ENCODE measurements around the gene ZNRF3.

ZNRF3 gene

DNA sequence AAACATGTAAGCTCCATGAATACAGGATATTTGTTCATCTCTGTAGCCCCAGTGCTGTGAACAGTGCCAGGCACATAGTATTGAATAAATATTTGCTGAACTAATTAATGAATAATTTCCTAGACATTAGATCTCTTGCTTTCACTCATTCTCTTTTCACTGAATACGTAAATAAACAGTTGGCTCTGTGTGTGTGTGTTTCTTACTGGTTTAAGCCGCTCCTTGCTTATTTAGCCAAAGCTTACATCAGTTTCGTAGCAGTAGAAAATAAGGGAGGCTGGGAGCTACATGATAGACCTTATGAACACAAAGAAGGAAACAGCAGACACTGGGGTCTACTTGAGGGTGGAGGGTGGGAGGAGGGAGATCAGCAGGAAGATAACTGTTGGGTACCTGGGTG is 206.7 kb downstream of the ZNRF3 start:
- no peak for DNase-seq
- Histone ChIP-seq H3K9me3 (ENCODE audit: severe bottlenecking) (no peaks in the 10 kb centered on the region), H3K4me3 (ENCODE audit: low read depth, low read length) (no peak overlapping the region), H3K27ac (no peak overlapping the region), H3K36me3 (no peaks in the 10 kb centered on the region; the same call in 1 of the 2 replicates), H3K27me3 (ENCODE audit: insufficient read depth, low read depth, severe bottlenecking) (no peaks in the 10 kb centered on the region)
- TF ChIP-seq, protein P1, sequence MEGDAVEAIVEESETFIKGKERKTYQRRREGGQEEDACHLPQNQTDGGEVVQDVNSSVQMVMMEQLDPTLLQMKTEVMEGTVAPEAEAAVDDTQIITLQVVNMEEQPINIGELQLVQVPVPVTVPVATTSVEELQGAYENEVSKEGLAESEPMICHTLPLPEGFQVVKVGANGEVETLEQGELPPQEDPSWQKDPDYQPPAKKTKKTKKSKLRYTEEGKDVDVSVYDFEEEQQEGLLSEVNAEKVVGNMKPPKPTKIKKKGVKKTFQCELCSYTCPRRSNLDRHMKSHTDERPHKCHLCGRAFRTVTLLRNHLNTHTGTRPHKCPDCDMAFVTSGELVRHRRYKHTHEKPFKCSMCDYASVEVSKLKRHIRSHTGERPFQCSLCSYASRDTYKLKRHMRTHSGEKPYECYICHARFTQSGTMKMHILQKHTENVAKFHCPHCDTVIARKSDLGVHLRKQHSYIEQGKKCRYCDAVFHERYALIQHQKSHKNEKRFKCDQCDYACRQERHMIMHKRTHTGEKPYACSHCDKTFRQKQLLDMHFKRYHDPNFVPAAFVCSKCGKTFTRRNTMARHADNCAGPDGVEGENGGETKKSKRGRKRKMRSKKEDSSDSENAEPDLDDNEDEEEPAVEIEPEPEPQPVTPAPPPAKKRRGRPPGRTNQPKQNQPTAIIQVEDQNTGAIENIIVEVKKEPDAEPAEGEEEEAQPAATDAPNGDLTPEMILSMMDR (IDR thresholded peaks at IDR 0.05; ENCODE audit: low read depth, low read length) = no peak

DNA sequence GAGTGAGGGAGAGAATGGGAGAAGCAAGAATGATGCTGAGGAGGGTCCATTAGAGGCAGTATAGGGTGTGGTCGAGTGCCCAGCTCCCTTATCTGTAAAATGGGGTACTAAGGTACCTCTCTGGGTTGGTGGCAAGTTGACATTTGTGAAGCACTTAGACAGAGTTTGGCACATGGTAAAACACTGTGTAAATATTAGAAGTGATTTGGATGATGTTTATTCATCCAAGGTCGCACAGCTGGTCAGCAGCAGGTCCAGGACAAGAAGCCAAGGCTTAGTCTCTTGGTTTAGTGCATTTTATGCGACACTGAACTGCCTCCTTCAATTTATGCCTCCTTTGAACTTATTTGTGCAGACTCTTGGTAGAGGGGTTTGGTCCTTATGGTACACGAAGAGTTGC is 208.9 kb downstream of the ZNRF3 start:
- DNase-seq = no peak
- Histone ChIP-seq H3K4me3 (ENCODE audit: low read depth, low read length) (no peak overlapping the region), H3K27ac (no peak overlapping the region), H3K9me3 (ENCODE audit: severe bottlenecking) (no peaks in the 10 kb centered on the region), H3K36me3 (no peaks in the 10 kb centered on the region; the same call in 1 of the 2 replicates), H3K27me3 (ENCODE audit: insufficient read depth, low read depth, severe bottlenecking) (no peaks in the 10 kb centered on the region)
- TF ChIP-seq, protein P1 (IDR thresholded peaks at IDR 0.05; ENCODE audit: low read depth, low read length) = no peak

DNA sequence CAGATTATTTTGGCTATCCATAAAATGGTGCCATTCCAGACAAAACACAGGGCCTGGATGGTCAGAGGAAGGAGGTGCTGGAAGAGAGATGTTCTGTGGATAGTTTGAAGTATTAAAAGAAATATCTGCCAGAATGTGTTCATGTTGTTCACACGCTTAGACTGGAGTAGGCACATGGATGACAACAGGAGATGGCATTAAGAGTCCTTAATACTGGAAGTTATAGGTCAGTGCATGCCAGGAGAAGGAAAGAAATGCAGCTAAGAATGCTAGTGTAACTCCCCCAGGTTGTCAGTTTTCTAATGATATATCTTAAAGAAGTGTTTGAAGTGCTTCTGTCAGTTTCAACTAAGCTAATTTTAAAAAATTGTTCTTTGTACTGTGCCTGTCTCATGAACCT is 209.7 kb downstream of the ZNRF3 start:
- Histone ChIP-seq H3K9me3 (ENCODE audit: severe bottlenecking) (no peaks in the 10 kb centered on the region), H3K27ac (no peak overlapping the region), H3K36me3 (no peaks in the 10 kb centered on the region; the same call in 1 of the 2 replicates), H3K4me3 (ENCODE audit: low read depth, low read length) (no peak overlapping the region), H3K27me3 (ENCODE audit: insufficient read depth, low read depth, severe bottlenecking) (no peaks in the 10 kb centered on the region)
- DNase-seq = no peak
- TF ChIP-seq, protein P1 (IDR thresholded peaks at IDR 0.05; ENCODE audit: low read depth, low read length) = no peak

DNA sequence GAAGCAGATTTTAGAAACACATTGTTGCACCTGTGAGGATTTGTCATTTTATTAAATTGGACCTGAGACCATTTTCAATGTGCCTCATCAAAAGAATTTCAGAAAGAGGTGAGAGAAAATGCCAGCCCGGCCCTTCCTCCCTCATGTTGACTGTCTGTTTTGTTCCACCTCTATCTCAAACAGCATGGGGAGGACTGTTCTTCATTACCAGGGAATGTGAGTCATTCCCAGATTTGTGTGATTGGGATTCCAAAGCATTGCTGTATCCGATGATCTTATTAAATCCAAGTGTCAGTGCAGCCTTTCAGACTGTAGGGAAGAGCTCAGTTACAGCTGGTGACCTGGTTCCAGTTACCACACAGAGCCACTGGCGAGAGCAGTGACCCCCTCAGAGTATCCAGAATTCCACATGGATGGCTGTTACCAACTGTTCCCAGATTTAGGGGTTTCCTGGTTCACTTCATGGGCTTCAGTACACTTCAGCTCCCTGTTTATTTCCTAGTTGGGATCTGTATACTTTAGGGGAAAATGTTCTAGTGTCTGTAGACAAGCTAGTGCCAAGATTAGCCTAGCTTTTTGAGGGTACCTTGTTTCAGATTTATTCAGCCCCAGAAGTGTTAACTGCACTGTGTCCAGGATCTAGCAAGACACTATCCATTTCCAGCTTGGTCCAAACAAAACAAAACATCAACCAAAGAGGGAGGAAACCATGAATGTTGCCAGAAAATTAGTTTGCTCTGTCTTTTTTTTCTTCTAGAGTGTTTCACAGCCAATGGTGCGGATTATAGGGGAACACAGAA is 210.3 kb downstream of the ZNRF3 start:
- no peak for DNase-seq
- TF ChIP-seq, protein P1 (IDR thresholded peaks at IDR 0.05; ENCODE audit: low read depth, low read length) = no peak

DNA sequence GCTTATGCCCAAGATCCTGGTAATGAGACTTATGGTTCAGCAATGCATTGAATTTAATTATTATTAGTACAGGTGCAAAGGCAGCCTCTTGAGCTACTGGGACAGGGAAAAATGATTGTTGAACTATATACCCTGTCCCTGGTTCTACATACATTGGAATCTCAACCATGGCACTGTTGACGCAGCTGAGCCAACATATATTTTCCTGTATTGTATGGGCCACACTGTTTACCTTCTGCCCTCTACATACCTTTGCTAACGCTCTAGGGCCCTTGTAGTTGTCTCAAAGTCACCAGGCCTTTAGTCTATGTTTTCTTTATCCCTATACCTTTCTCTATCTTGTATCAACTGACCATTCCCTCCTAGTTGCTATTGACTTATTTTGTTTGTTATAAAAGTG is 212.1 kb downstream of the ZNRF3 start:
- Histone ChIP-seq H3K36me3 (no peaks in the 10 kb centered on the region; the same call in 1 of the 2 replicates), H3K9me3 (ENCODE audit: severe bottlenecking) (no peaks in the 10 kb centered on the region), H3K27me3 (ENCODE audit: insufficient read depth, low read depth, severe bottlenecking) (no peaks in the 10 kb centered on the region), H3K27ac (no peak overlapping the region), H3K4me3 (ENCODE audit: low read depth, low read length) (no peak overlapping the region)
- TF ChIP-seq, protein P1 (IDR thresholded peaks at IDR 0.05; ENCODE audit: low read depth, low read length) = no peak
- no peak for DNase-seq

More for the DNA sequence above, 210.3 kb downstream of the ZNRF3 start:
- no peaks in the 10 kb centered on the region; the same call in 1 of the 2 replicates for H3K36me3 ChIP-seq
- no peak overlapping the region for H3K27ac ChIP-seq
- no peak overlapping the region for H3K4me3 ChIP-seq (ENCODE audit: low read depth, low read length)
- H3K27me3 ChIP-seq (ENCODE audit: insufficient read depth, low read depth, severe bottlenecking) = no peaks in the 10 kb centered on the region
- no peaks in the 10 kb centered on the region for H3K9me3 ChIP-seq (ENCODE audit: severe bottlenecking)
